Neuron (in vitro differentiated cells): Measurements from ENCODE around the gene HIGD2A.

ENCODE experiments used
- H2AFZ ChIP-seq: one replicate; pipeline ENCODE4 v1.6.1; 2013; ENCODE audit warnings: low read depth, mild to moderate bottlenecking, inconsistent platforms, low read length, moderate library complexity
- H3K27me3 ChIP-seq: one replicate; pipeline ENCODE4 v1.6.1; 2013; ENCODE audit warnings: low read length; ENCODE audit not compliant: insufficient read depth
- H3K36me3 ChIP-seq: one replicate; pipeline ENCODE4 v1.6.1; 2013; ENCODE audit warnings: low read length; ENCODE audit not compliant: insufficient read depth
- H3K4me1 ChIP-seq: one replicate; pipeline ENCODE4 v1.6.1; 2013; ENCODE audit warnings: low read length; ENCODE audit not compliant: insufficient read depth
- H3K4me3 ChIP-seq: 2 replicates; pipeline ENCODE4 v1.5.1; 2013; ENCODE audit warnings: mild to moderate bottlenecking, low read length, moderate library complexity
- H3K9me3 ChIP-seq: one replicate; pipeline ENCODE4 v1.6.1; 2013; ENCODE audit warnings: low read length

HIGD2A gene

DNA sequence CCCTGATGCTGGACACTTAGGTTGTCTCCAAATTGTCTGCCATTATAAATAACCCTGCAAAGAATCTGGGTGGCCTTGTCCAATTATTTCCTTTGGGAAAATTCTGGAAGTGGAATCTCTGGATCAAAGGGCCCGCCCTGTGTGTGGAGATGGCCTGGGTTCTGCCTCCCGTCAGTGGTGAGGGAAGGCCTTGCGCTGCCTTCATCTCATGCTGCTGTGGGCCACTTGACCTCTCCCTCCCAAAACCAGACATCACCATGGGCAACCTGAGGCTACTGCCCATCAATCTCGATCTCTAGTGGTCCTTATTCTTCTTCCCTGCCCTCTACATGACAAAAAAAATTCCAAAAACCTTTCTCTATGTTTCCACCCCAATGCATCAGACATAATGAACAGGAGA, 21.2 kb downstream of the HIGD2A start:
- Histone ChIP-seq H2AFZ (no peak overlapping the region), H3K36me3 (peaks cover 18% of the 10 kb centered on the region), H3K9me3 (no peaks in the 10 kb centered on the region), H3K27me3 (no peaks in the 10 kb centered on the region), H3K4me1 (no peaks in the 10 kb centered on the region), H3K4me3 (no peak overlapping the region)

DNA sequence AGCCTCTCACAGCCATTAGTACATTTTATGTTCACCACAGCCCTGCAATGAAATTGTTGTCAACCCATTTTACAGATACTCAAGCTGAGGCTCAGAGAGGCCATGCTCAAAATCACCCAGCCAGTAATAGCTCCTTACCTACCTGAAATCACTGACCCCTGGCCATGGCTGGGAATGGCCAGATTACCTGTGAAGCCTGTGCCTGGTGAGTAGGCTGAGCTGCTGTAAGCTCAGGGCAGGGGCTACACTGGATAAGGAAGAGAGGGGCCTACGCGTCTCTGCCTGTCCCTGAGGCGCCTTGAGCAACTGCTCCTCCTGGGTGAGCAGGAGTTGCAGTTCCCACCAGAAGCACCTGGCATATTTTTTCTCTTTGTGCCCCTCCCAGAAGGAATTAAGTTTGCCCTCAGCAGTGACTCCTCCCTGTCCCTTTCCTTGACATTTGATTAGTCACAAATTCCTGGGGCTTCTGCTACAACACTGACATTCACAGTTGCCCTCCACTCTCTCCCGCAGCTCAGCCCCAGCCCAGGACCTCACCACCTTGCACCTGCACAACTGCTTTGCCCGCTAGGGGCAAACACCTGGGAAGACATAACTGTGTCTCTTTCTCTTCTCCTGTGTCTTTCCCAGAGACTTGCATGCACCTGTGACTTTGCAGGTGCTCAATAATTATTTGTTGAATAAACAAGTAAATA, 22.1 kb downstream of the HIGD2A start:
- Histone ChIP-seq H3K9me3 (no peaks in the 10 kb centered on the region), H3K4me3 (no peak overlapping the region), H3K36me3 (peaks cover 17% of the 10 kb centered on the region), H3K27me3 (no peaks in the 10 kb centered on the region), H3K4me1 (peaks cover 2% of the 10 kb centered on the region), H2AFZ (no peak overlapping the region)

DNA sequence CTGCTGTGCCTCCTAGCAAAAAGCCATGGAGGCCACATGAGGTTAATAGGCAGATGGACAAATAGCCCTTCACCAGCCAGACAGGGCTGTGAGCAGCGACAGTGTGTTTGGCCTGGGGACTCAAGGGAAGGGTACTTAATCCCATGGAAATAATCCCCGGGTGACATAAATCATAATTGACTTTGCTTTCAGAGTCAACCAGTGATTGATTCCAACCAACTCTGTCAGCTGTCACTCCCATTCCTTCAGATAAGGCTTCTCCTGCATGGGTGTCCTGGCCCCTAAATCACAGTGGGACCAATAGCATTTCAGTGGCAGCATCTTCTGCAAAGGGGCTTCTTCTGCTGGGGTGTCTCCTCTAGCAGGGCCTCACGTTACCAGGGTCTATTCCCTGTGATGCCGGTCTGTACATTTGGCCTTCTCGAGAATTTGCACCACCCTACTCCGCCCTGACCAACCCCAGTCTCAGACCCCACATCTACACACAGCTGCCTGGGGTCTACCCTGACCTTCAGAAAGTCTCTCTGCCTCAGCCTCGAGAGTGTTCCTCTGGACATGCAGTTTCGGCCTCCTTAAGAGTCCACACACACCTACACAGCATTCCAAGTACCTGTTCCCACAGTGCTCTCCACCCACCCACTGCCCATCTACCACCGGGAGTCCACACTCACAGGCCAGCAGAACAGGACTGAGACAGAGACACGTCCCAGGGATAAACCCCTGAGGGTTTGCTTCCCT, 24.1 kb downstream of the HIGD2A start:
- no peaks in the 10 kb centered on the region for H3K9me3 ChIP-seq
- no peaks in the 10 kb centered on the region for H3K27me3 ChIP-seq
- H3K36me3 ChIP-seq = peaks cover 8% of the 10 kb centered on the region
- no peak overlapping the region for H3K4me3 ChIP-seq
- no peak overlapping the region for H2AFZ ChIP-seq
- H3K4me1 ChIP-seq = peaks cover 8% of the 10 kb centered on the region

DNA sequence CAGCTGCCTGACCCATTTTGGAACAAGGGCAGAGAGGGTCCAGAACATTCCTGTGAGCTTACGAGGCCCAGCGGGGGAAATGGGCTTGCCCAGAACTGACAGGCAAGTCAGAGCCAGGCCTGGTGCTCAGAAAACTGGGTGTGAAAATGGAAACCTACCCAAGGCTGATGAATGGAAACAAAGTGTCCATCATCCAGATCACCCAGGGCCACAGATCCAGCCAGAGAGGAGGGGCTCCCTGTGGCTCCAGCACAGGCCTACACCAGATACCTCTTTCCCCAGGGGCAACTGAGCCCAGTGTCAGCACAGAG, 24.7 kb downstream of the HIGD2A start:
- Histone ChIP-seq H3K4me3 (no peak overlapping the region), H3K36me3 (peaks cover 5% of the 10 kb centered on the region), H3K9me3 (no peaks in the 10 kb centered on the region), H3K27me3 (no peaks in the 10 kb centered on the region), H2AFZ (no peak overlapping the region), H3K4me1 (peaks cover 8% of the 10 kb centered on the region)

DNA sequence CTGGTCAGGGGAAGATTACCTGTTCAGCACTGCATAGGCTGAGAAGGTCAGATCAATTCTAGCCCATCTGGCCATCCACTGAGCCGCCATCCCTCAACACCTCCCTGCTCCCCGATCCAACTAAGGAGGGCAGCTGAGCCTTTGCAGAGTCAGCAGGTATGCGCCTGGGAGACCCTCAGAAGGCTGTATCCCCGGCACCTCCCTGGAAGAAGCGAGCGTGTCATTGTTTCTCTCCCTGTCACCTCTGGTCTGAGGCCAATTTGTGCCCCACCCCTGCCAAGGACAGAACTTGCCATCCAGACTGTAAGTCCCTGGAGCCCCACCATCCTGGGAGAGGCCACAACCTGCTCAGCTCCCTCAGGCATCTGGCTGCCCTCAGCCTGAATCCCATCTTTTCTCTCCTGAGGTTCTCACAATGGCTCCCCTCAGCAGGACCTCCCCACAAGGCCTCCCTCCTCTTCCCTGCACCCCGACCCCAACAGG, 25.2 kb downstream of the HIGD2A start:
- Histone ChIP-seq H3K4me3 (no peak overlapping the region), H3K9me3 (no peaks in the 10 kb centered on the region), H3K36me3 (peaks cover 5% of the 10 kb centered on the region), H3K27me3 (no peaks in the 10 kb centered on the region), H2AFZ (no peak overlapping the region), H3K4me1 (peaks cover 8% of the 10 kb centered on the region)

DNA sequence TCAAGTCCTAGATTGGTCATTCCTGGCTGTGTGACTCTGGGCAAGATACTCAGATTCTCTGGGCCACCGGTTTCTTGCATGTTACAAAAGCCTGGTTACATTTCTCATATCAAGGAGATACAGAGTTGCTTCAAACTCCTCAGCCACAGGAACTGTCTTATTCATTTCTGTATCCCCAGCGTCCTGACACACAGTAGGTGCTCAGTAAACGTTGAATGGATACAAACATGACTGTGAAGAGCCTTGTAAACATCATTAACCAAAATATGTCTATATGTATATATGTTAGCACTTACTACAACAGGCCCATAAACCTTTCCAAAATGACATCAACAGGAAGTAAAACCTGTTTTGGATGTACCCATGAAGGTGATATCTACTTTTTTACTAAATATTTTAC, 26.2 kb downstream of the HIGD2A start:
- no peak overlapping the region for H2AFZ ChIP-seq
- peaks cover 4% of the 10 kb centered on the region for H3K36me3 ChIP-seq
- no peaks in the 10 kb centered on the region for H3K9me3 ChIP-seq
- H3K27me3 ChIP-seq = no peaks in the 10 kb centered on the region
- peaks cover 8% of the 10 kb centered on the region for H3K4me1 ChIP-seq
- no peak overlapping the region for H3K4me3 ChIP-seq

DNA sequence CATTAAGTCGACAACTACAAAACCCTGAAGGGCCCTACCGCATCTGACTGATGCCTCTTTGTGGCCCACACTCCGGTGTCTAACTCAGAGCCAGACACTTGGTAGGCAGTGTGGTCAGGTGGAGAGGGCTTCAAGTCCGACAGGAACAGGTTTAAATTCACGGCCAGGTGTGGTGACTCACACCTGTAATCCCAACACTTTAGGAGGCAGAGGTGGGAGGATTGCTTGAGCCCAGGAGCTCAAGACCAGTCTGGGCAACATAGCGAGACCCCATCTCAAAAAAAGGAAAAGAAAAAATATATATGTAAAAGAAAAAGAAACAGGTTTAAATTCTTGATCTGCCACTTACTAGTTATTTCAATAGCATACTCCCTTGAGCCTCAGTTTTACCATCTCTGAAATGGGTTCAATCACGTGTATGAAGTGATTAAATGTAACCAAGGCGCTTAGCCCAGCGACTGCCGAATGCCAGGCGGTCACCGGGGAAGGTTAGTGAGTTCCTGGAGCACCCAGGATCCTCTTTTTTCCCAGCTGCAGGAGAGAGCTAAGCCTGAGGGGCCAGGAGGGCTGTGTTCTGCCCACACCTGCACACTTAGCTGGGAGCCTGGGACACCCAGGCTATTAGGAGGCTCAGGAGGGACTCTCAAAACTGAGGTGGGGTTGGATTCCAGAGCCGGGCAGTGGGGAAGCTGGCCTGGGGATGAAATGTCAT, 26.8 kb downstream of the HIGD2A start:
- Histone ChIP-seq H3K4me1 (peaks cover 8% of the 10 kb centered on the region), H2AFZ (peak overlapping the region; percentile 96), H3K27me3 (no peaks in the 10 kb centered on the region)

DNA sequence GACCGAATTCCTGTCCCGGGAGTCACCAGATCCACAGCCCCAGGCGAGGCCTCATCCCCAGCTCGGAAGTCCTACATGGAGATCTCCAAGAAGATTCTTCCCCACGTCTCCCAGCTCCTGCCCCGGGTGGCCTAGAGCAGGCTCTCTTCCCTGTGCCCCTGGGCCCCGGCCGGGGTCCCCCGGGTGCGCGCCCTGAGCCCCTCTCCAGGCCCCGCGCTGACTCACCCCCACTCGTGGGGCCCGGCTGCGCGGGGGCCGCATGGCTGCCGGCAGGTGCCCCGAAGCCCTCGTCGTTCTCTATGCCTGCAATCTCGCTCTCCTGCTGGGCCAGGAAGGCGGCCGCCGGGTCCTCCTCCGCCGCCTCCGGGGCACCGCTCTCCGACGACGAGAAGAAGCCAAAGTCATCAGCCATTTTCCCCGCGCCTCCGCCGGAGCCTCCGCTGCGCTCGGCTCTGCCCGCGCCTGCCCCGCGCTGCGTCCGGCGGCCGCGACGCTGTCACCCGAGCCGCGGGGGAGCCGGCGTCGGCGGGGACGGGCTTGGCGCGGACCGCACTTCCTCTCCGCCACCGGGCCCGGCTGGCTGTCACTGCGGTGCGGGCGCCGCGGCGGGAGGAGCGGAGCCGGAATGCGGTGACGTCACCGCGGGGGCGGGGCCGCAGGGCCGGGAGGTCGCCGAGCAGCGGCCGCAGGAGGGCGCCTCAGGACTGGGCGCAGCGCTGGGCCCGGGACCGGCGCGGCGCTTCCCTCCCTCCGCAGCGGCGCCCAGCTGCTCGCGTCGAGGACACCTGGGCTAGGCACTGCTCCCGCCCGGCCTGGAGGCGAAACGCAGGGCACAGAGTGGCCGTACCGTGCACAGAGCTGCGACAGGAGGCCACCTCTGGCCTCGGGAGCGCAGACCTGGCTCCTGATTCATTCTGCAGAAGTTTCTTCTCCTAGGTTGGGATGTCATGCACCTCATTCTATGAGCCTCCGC, 27.7 kb downstream of the HIGD2A start, which contains the start of gene CLTB:
TSS of gene CLTB (minus strand) at position 588 of the 973 bp plus-strand sequence. CDS start at position 412, 176 bp downstream.
- Histone ChIP-seq H3K27me3 (no peaks in the 10 kb centered on the region), H3K4me1 (peaks cover 8% of the 10 kb centered on the region), H3K4me3 (peak within 1 kb of the TSS; percentile 83), H3K36me3 (no peaks in the 10 kb centered on the region), H3K9me3 (no peaks in the 10 kb centered on the region), H2AFZ (peak within 1 kb of the TSS; percentile 96)

More for the DNA sequence above, 26.8 kb downstream of the HIGD2A start:
- H3K9me3 ChIP-seq = no peaks in the 10 kb centered on the region
- H3K4me3 ChIP-seq = peak overlapping the region; percentile 83
- no peaks in the 10 kb centered on the region for H3K36me3 ChIP-seq

DNA sequence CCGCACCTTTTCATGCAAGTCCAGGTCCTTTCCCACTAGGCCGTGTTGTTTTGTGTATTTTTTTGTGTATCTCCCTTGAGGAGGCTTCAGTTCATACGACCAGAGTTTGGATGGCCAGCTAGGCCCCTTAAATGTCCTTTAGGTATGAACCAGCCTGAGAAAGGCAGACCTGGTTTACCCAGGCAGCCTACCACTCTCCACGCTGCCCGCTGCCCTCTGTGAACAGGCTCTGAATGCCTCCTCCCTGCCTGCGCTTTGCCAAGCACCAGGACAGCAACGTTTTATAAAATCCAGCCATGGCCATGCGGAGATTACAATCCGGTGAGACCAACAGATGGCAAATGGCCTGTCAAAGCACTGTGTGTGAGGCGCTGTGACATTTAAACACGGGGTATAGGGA, 28.4 kb downstream of the HIGD2A start:
- Histone ChIP-seq H3K27me3 (no peaks in the 10 kb centered on the region), H3K4me3 (peak overlapping the region; percentile 38), H3K4me1 (peaks cover 8% of the 10 kb centered on the region), H3K9me3 (no peaks in the 10 kb centered on the region), H3K36me3 (no peaks in the 10 kb centered on the region), H2AFZ (no peak overlapping the region)

DNA sequence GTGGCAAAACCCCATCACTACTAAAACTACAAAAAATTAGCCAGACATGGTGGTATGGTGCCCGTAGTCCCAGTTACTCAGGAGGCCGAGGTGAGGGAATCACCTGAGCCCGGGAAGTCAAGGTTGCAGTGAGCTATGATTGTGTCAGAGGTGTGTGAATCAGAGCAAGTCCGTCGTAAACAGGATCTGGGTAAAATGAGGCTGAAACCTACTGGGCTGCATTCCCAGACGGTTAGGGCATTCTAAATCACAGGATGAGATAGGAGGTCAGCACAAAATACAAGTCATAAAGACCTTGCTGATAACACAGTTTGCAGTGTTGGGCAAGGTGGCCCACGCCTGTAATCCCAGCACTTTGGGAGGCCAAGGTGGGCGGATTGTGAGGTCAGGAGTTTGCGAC, 29.7 kb downstream of the HIGD2A start:
- no peak overlapping the region for H2AFZ ChIP-seq
- H3K4me1 ChIP-seq = peaks cover 8% of the 10 kb centered on the region
- no peaks in the 10 kb centered on the region for H3K27me3 ChIP-seq
- no peaks in the 10 kb centered on the region for H3K9me3 ChIP-seq
- H3K36me3 ChIP-seq = no peaks in the 10 kb centered on the region
- no peak overlapping the region for H3K4me3 ChIP-seq

DNA sequence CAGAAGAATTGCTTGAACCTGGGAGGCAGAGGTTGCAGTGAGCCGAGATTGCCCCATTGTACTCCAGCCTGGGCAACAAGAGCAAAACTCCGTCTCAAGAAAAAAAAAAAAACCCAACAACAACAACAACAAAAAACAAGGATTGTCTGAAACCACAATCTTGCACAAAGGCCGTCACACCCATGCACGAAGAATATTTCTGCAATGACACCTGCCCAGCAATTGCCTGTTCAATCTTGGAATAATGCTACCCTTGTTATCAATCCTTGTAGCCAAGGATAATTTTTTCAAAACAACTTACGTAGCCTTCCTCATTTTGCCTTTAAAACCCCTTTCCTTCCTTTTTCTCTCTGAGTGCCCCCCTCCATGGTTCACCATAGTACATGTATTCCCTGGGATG, 31.5 kb downstream of the HIGD2A start:
- H3K36me3 ChIP-seq = no peaks in the 10 kb centered on the region
- no peak overlapping the region for H2AFZ ChIP-seq
- H3K27me3 ChIP-seq = no peaks in the 10 kb centered on the region
- H3K4me1 ChIP-seq = peaks cover 8% of the 10 kb centered on the region
- no peak overlapping the region for H3K4me3 ChIP-seq
- no peaks in the 10 kb centered on the region for H3K9me3 ChIP-seq

DNA sequence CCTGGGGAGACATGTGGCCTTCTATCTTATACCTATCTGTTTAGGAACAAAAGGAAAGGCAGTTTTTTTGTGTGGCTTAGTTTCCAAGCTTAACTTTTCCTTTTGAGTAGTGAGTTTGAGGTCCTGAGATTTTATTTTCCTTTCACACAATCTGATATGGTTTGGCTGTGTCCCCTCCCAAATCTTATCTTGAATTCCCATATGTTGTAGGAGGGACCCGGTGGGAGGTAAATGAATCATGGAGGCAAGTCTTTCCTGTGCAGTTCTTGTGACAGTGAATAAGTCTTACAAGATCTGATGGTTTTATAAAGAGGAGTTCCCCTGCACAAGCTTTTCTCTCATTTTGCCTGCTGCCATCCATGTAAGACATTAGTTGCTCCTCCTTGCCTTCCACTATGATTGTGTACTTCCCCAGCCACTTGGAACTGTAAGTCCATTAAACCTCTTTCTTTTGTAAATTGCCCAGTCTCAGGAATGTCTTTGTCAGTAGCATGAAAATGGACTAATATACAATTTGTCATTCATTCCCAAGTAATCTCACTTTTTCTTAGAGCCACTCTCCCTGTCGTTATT, 32.5 kb downstream of the HIGD2A start:
- H3K9me3 ChIP-seq = no peaks in the 10 kb centered on the region
- H3K4me1 ChIP-seq = peaks cover 5% of the 10 kb centered on the region
- no peaks in the 10 kb centered on the region for H3K36me3 ChIP-seq
- H3K27me3 ChIP-seq = no peaks in the 10 kb centered on the region
- no peak overlapping the region for H3K4me3 ChIP-seq
- H2AFZ ChIP-seq = no peak overlapping the region
